ENCODE data around the gene H2BK1. TPM values are rescaled to one million over a fixed set of nuclear protein-coding genes. Genes with fewer than 3 reads are reported as not detected.

H2BK1 gene
- total and polyA plus RNA-seq, 2 of the 13 experiments (the other 11 are each of a cell fraction or from before 2014, with no cell fraction given): not detected

GRCh38 chr7:151232917-151233701 lies 22.8 kb upstream of the H2BK1 start:
- CTCF ChIA-PET (ENCODE audit: low intra/inter-chr PET ratio, low total read pairs): no interaction called here
- Histone ChIP-seq H3K79me2 (ENCODE audit: insufficient read depth, low read length) (peaks cover 22% of the 10 kb centered on the region), H2AFZ (ENCODE audit: low read length) (no peak overlapping the region), H3K4me3 (replicated peaks in 1 of 3; ENCODE audit: insufficient read depth in 1 of 3, low read depth in 2 of 3, low read length in 3 of 3) (peak overlapping the region; percentile 90 to 98 (median 91)), H4K20me1 (ENCODE audit: insufficient read depth, low read length) (peaks cover 12% of the 10 kb centered on the region; the same call in 1 of the 2 replicates), H3K4me1 (ENCODE audit: insufficient read depth, low read length) (peaks cover 31% of the 10 kb centered on the region), H3K4me2 (ENCODE audit: low read depth, low read length) (peak overlapping the region; percentile 96), H3K27me3 (ENCODE audit: control insufficient read depth in 1 of 2, insufficient read depth in 2 of 2, low read length in 2 of 2) (no peaks in the 10 kb centered on the region; a peak in 1 of 5 replicates), H3K9me3 (ENCODE audit: low read length) (no peaks in the 10 kb centered on the region), H3K27ac (ENCODE audit: extremely low read length, insufficient read depth, low read length) (peak overlapping the region; percentile 62), H3K36me3 (replicated peaks in 1 of 2; ENCODE audit: control insufficient read depth in 1 of 2, insufficient read depth in 2 of 2, low read length in 2 of 2) (peaks cover 6 to 32% of the 10 kb centered on the region in 2 experiments; a peak in 4 of 5 replicates), H3K9ac (ENCODE audit: insufficient read depth, low read depth, low read length) (peak overlapping the region; percentile 81)
- FAIRE-seq (no peak), ATAC-seq (peak; percentile 71), DNase-seq (ENCODE audit: low spot score) (peak; percentile 45)
- in situ Hi-C loops (cut with HindIII; ENCODE audit: extremely low pct_ligation_motif_present, low pct_unique_long_range_greater_than_20kb) (no loop called here), intact Hi-C loops (cut with micrococcal nuclease; ENCODE audit: unreplicated experiment) (loop anchor here (2.0 kb wide), 1 partner anchor 16 kb away; the partner anchor contains the start of gene SMARCD3)
- 1% methylated on average over 24 of the region's 36 CpGs for WGBS (ENCODE audit: low lambda C conversion rate)
- BruUV-seq (replicated peaks): TSS peak; percentile 75
- POLR2A ChIA-PET: interaction anchor here (0.7 to 1.3 kb wide), 7 partner anchors 9 to 170 kb away, joined by 3 to 8 read pairs (median 3); partner anchors contain the start of genes FASTK and NUB1
- no peak for TF ChIP-seq MLLT10 (CRISPR knock-in tag; IDR thresholded peaks at IDR 0.05)
- TF ChIP-seq TARDBP (CRISPR knock-in tag; IDR thresholded peaks at IDR 0.05): peak; percentile 62; the same call in 1 of the 2 replicates
- TF ChIP-seq, protein P1, sequence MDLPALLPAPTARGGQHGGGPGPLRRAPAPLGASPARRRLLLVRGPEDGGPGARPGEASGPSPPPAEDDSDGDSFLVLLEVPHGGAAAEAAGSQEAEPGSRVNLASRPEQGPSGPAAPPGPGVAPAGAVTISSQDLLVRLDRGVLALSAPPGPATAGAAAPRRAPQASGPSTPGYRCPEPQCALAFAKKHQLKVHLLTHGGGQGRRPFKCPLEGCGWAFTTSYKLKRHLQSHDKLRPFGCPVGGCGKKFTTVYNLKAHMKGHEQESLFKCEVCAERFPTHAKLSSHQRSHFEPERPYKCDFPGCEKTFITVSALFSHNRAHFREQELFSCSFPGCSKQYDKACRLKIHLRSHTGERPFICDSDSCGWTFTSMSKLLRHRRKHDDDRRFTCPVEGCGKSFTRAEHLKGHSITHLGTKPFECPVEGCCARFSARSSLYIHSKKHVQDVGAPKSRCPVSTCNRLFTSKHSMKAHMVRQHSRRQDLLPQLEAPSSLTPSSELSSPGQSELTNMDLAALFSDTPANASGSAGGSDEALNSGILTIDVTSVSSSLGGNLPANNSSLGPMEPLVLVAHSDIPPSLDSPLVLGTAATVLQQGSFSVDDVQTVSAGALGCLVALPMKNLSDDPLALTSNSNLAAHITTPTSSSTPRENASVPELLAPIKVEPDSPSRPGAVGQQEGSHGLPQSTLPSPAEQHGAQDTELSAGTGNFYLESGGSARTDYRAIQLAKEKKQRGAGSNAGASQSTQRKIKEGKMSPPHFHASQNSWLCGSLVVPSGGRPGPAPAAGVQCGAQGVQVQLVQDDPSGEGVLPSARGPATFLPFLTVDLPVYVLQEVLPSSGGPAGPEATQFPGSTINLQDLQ (CRISPR knock-in tag; IDR thresholded peaks at IDR 0.05): peak; percentile 18; the same call in 1 of the 2 replicates
- TF ChIP-seq ZNF557 (CRISPR knock-in tag; IDR thresholded peaks at IDR 0.05): peak; percentile 40; the same call in 1 of the 2 replicates
- TF ChIP-seq GABPA (IDR thresholded peaks at IDR 0.05; ENCODE audit: low read depth, low read length): peak; percentile 5; the same call in 1 of the 2 replicates
- TF ChIP-seq GABPA (CRISPR knock-in tag; IDR thresholded peaks at IDR 0.05; ENCODE audit: low read depth): peak; percentile 16; the same call in 1 of the 2 replicates
- TF ChIP-seq POLR2G (IDR thresholded peaks at IDR 0.05; ENCODE audit: low read depth, low read length): peak; percentile 28; the same call in 1 of the 2 replicates
- peak; percentile 36; the same call in 1 of the 2 replicates for TF ChIP-seq ZNF629 (CRISPR knock-in tag; conservative IDR thresholded peaks at IDR 0.05)
- TF ChIP-seq KDM5A (IDR thresholded peaks at IDR 0.05; ENCODE audit: borderline replicate concordance, low read length): peak; percentile 3; the same call in 1 of the 2 replicates
- TF ChIP-seq, protein P2, sequence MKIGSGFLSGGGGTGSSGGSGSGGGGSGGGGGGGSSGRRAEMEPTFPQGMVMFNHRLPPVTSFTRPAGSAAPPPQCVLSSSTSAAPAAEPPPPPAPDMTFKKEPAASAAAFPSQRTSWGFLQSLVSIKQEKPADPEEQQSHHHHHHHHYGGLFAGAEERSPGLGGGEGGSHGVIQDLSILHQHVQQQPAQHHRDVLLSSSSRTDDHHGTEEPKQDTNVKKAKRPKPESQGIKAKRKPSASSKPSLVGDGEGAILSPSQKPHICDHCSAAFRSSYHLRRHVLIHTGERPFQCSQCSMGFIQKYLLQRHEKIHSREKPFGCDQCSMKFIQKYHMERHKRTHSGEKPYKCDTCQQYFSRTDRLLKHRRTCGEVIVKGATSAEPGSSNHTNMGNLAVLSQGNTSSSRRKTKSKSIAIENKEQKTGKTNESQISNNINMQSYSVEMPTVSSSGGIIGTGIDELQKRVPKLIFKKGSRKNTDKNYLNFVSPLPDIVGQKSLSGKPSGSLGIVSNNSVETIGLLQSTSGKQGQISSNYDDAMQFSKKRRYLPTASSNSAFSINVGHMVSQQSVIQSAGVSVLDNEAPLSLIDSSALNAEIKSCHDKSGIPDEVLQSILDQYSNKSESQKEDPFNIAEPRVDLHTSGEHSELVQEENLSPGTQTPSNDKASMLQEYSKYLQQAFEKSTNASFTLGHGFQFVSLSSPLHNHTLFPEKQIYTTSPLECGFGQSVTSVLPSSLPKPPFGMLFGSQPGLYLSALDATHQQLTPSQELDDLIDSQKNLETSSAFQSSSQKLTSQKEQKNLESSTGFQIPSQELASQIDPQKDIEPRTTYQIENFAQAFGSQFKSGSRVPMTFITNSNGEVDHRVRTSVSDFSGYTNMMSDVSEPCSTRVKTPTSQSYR (CRISPR knock-in tag; IDR thresholded peaks at IDR 0.05; ENCODE audit: borderline replicate concordance): 0 out of 2 replicates have a peak, but pooled peaks have one; percentile 7
- TF ChIP-seq ZFYVE20 (CRISPR knock-in tag; IDR thresholded peaks at IDR 0.05; ENCODE audit: borderline replicate concordance, low read depth): no peak
- TF ChIP-seq NFIB (CRISPR knock-in tag; IDR thresholded peaks at IDR 0.05; ENCODE audit: borderline replicate concordance): no peak
- peak; percentile 17; the same call in 1 of the 2 replicates for TF ChIP-seq YEATS2 (CRISPR knock-in tag; IDR thresholded peaks at IDR 0.05; ENCODE audit: borderline replicate concordance)
- TF ChIP-seq SATB2 (CRISPR knock-in tag; IDR thresholded peaks at IDR 0.05): no peak
- no peak for TF ChIP-seq ESRRA (CRISPR knock-in tag; IDR thresholded peaks at IDR 0.05; ENCODE audit: low read depth)
- TF ChIP-seq, protein P3, sequence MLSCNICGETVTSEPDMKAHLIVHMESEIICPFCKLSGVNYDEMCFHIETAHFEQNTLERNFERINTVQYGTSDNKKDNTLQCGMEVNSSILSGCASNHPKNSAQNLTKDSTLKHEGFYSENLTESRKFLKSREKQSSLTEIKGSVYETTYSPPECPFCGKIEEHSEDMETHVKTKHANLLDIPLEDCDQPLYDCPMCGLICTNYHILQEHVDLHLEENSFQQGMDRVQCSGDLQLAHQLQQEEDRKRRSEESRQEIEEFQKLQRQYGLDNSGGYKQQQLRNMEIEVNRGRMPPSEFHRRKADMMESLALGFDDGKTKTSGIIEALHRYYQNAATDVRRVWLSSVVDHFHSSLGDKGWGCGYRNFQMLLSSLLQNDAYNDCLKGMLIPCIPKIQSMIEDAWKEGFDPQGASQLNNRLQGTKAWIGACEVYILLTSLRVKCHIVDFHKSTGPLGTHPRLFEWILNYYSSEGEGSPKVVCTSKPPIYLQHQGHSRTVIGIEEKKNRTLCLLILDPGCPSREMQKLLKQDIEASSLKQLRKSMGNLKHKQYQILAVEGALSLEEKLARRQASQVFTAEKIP (CRISPR knock-in tag; IDR thresholded peaks at IDR 0.05; ENCODE audit: borderline replicate concordance): no peak
